T-cell (primary cell): Measurements from ENCODE around the gene CLCN2. TPM values are rescaled to one million over a fixed set of nuclear protein-coding genes. Genes with fewer than 3 reads are reported as not detected.

Experiments
- ATAC-seq, 4 experiments: fragments of 200-7000 bp in 3 of 4; fragments of 150-1000 bp in 1 of 4; cut with Tn5 transposase; replicated peaks in 1 of 4; 1 replicate in 3 of 4; 2 replicates in 1 of 4; pipeline ENCODE4 v1.10.0; 2021; ENCODE audit warnings: moderate library complexity in 3 of 4, mild to moderate bottlenecking in 2 of 4, moderate number of reproducible peaks in 1 of 4
- CTCF ChIA-PET, 2 donors: fragments of 300-600 bp; sonication (Branson Sonifier 250); formaldehyde crosslinking; loops; one replicate each; lab custom pipeline; 2022; ENCODE audit warnings: antibody characterized with exemption in 2 of 2; lab: Charles Lee
- POLR2A ChIA-PET, 2 donors: fragments of 300-600 bp; sonication (Branson Sonifier 250); formaldehyde crosslinking; loops; one replicate each; lab custom pipeline; 2022; ENCODE audit warnings: antibody characterized with exemption in 2 of 2; lab: Charles Lee
- DNase-seq, 35 experiments: peaks; one replicate each; pipeline versions ENCODE4 v3.0.0 to v3.0.0-alpha.2; 2013 to 2023
- H3K27ac ChIP-seq: one replicate; pipeline ENCODE4 v1.5.1; 2013; ENCODE audit warnings: low read length
- H3K27me3 ChIP-seq, 2 experiments: replicated peaks in 1 of 2; 1 replicate in 1 of 2; 2 replicates in 1 of 2; pipeline versions ENCODE4 v1.6.1 to v1.7.0; 2013; ENCODE audit warnings: low read length in 1 of 2, mixed read lengths in 1 of 2; ENCODE audit not compliant: control insufficient read depth in 2 of 2, insufficient read depth in 2 of 2; ENCODE audit errors: extremely low read depth in 1 of 2
- H3K36me3 ChIP-seq, 2 donors: 1 replicate in 1 of 2; 2 replicates in 1 of 2; pipeline versions ENCODE4 v1.6.1 to v1.7.0; 2013; ENCODE audit warnings: low read length in 1 of 2; ENCODE audit not compliant: control insufficient read depth in 2 of 2, insufficient read depth in 1 of 2; ENCODE audit errors: extremely low read depth in 1 of 2
- H3K4me1 ChIP-seq, 2 experiments: 1 replicate in 1 of 2; 2 replicates in 1 of 2; pipeline versions ENCODE4 v1.6.1 to v1.7.0; 2013; ENCODE audit warnings: low read length in 2 of 2, mixed read lengths in 1 of 2; ENCODE audit not compliant: insufficient read depth in 2 of 2, control insufficient read depth in 1 of 2; ENCODE audit errors: extremely low read depth in 1 of 2
- H3K4me3 ChIP-seq, 2 donors: 1 replicate in 1 of 2; 2 replicates in 1 of 2; pipeline versions ENCODE4 v1.5.1 to v1.7.0; 2013; ENCODE audit warnings: mild to moderate bottlenecking in 2 of 2, low read length in 1 of 2, moderate library complexity in 1 of 2; ENCODE audit not compliant: control insufficient read depth in 1 of 2; ENCODE audit errors: extremely low read depth in 1 of 2
- H3K9me3 ChIP-seq: 2 replicates; pipeline ENCODE4 v1.7.0; 2013
- H3K27ac Mint-ChIP-seq, 2 donors: one replicate each; pipeline ENCODE4 v1.8.0; 2020 to 2021; ENCODE audit warnings: mild to moderate bottlenecking in 2 of 2, mixed read lengths in 2 of 2
- H3K27me3 Mint-ChIP-seq, 2 donors: one replicate each; pipeline ENCODE4 v1.8.0; 2021 to 2022; ENCODE audit warnings: mixed read lengths in 2 of 2
- H3K36me3 Mint-ChIP-seq: one replicate; pipeline ENCODE4 v1.8.0; 2021; ENCODE audit warnings: mixed read lengths
- H3K4me1 Mint-ChIP-seq, 3 donors: one replicate each; pipeline ENCODE4 v1.8.0; 2020 to 2022; ENCODE audit warnings: mixed read lengths in 3 of 3, mild to moderate bottlenecking in 1 of 3
- H3K4me3 Mint-ChIP-seq, 3 donors: one replicate each; pipeline ENCODE4 v1.8.0; 2020 to 2022; ENCODE audit warnings: mild to moderate bottlenecking in 3 of 3, mixed read lengths in 3 of 3, moderate library complexity in 3 of 3
- H3K9me3 Mint-ChIP-seq, 3 donors: one replicate each; pipeline ENCODE4 v1.8.0; 2020 to 2022; ENCODE audit warnings: mixed read lengths in 3 of 3
- WGBS: methylation state at CpG from one replicate; pipeline ENCODE4 v1.1.5; 2013; ENCODE audit warnings: missing lambda C conversion rate; ENCODE audit not compliant: insufficient coverage; 5-methylcytosine and 5-hydroxymethylcytosine counted together
- total RNA-seq, 35 experiments: library from RNA in 6 of 35; stranded (reverse) in 6 of 35; fragments of 120-200 nt in 1 of 35; gene quantifications; one replicate each; pipeline versions ENCODE4 v1.2.1 to v1.2.4 and lab custom pipeline; 2013 to 2026

The CLCN2 gene
- total RNA-seq, 5 donors from 2014 or later (not counting 1 experiment from before 2014, with no cell fraction given) = 3.2 to 5.9 (median 4.6) TPM

DNA sequence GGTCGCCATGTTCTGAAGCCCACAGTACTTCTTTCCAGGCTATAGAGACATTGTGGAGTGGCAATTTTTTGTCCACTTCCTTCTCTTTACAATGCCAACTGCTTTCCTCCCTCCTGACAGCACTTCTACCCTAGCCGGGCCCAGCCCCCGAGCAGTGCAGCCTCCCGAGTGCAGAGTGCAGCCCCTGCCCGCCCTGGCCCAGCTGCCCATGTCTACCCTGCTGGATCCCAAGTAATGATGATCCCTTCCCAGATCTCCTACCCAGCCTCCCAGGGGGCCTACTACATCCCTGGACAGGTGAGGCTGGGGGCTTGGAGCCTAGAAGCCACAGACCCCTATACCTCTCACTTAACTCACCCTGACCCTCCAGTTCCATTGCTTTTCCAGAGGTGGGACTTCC, 44.2 kb downstream of the CLCN2 start:
- Mint-ChIP-seq H3K9me3 (no peaks in the 10 kb centered on the region), H3K36me3 (peaks cover 28% of the 10 kb centered on the region), H3K27me3 (no peaks in the 10 kb centered on the region), H3K27ac (peak overlapping the region; percentile 53 to 88), H3K4me3 (peak overlapping the region; percentile 18 to 39 (median 31)), H3K4me1 (peaks cover 31 to 36% (median 33%) of the 10 kb centered on the region in 3 donors)
- no peak for DNase-seq
- ChIA-PET POLR2A (no interaction called here), CTCF (no interaction called here)
- H3K9me3 ChIP-seq = no peaks in the 10 kb centered on the region
- H3K27me3 ChIP-seq = no peaks in the 10 kb centered on the region
- ATAC-seq = no peak
- H3K4me1 ChIP-seq = peaks cover 2 to 37% of the 10 kb centered on the region in 2 experiments
- WGBS = 88% methylated on average over 3 of the region's 5 CpGs
- H3K36me3 ChIP-seq = peaks cover 10 to 43% of the 10 kb centered on the region in 2 donors
- no peak overlapping the region for H3K27ac ChIP-seq
- H3K4me3 ChIP-seq = no peak overlapping the region

DNA sequence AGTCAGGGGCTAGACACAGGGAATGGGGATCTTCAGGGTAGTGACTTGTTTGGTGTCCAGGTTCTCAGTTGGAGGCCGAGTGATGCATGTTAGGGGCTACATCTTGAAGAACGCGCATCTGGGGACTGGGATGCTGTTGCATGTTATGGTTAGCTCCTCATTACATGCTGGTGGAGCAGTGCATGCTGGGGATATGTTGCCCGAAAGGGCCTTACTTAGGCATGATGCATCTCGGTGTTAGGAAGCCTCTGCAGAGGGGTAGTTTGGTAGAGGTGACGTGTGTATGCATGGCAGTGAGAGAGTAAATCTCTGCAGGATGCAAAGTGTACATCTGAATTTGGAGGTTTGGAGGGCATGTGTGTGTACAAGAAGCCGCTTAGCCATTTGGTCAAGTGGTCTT, 44.6 kb downstream of the CLCN2 start:
- peak overlapping the region; percentile 59 to 85 (median 75) for H3K4me3 Mint-ChIP-seq
- H3K9me3 Mint-ChIP-seq = no peaks in the 10 kb centered on the region
- H3K4me1 ChIP-seq = peaks cover 2 to 37% of the 10 kb centered on the region in 2 experiments
- H3K27ac ChIP-seq = peak overlapping the region; percentile 94
- DNase-seq (peak in 1 of 35 experiments; percentile 19), ATAC-seq (no peak)
- no peaks in the 10 kb centered on the region for H3K27me3 Mint-ChIP-seq
- CTCF ChIA-PET = no interaction called here
- H3K4me3 ChIP-seq = no peak overlapping the region
- H3K9me3 ChIP-seq = no peaks in the 10 kb centered on the region
- H3K27ac Mint-ChIP-seq = peak overlapping the region; percentile 84 to 88
- peaks cover 28% of the 10 kb centered on the region for H3K36me3 Mint-ChIP-seq
- peaks cover 7 to 39% of the 10 kb centered on the region in 2 donors for H3K36me3 ChIP-seq
- 83% methylated on average over 6 of the region's 7 CpGs for WGBS
- POLR2A ChIA-PET = interaction anchor here in 1 of 2 donors (1.0 kb wide), 1 partner anchor 136 kb away, joined by 3 read pairs; no protein-coding TSS in a partner anchor
- no peaks in the 10 kb centered on the region for H3K27me3 ChIP-seq
- peaks cover 31 to 36% (median 33%) of the 10 kb centered on the region in 3 donors for H3K4me1 Mint-ChIP-seq

DNA sequence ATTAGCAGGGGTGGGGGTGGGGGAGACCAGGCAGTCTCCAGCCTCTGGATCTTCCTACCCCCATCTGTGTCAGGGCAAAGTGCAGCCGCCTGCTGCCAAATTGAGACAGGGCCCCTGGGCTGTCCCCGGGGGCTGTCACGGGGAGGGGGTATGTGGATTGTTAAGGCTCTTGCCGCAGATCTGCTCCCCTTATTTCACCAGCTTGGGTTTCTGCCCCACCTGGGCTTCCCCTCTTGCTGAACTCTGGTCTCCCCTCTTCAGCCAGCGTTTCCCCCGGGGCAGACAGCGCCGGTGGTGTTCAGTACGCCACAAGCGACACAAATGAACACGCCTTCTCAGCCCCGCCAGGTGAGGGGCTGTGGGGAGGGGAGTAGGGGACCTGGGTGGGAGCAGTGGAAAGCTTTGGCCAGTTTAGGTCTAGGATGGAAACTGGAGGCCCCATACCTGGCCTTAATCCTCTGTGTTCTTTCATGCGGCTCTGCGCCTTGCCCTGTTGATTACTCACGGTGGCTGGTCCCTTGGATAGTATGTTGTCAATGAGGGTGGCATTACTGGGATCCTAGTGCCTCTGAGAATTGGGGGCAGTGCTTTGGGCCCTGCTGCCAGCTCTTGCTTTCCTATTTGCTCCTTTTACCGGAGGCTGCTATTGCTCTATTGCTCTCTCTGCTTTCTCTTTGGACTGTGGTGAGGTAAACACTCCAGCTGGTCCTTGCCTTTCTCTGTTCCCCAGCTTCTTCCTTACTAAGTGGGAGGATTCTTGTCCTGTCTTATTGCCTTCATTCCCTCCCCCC, 45.3 kb downstream of the CLCN2 start:
- Mint-ChIP-seq H3K4me1 (peaks cover 31 to 36% (median 33%) of the 10 kb centered on the region in 3 donors), H3K9me3 (no peaks in the 10 kb centered on the region), H3K4me3 (peak overlapping the region; percentile 59 to 85 (median 75)), H3K27ac (peak overlapping the region; percentile 84 to 88), H3K27me3 (no peaks in the 10 kb centered on the region), H3K36me3 (peaks cover 21% of the 10 kb centered on the region)
- H3K4me1 ChIP-seq = peaks cover 2 to 37% of the 10 kb centered on the region in 2 experiments
- H3K36me3 ChIP-seq = peaks cover 5 to 32% of the 10 kb centered on the region in 2 donors
- H3K4me3 ChIP-seq = peak overlapping the region in 1 of 2 donors; percentile 74
- peak overlapping the region; percentile 94 for H3K27ac ChIP-seq
- ChIA-PET CTCF (interaction anchor here (0.6 kb wide), 2 partner anchors 93 to 227 kb away, joined by 3 to 5 read pairs; no protein-coding TSS in a partner anchor), POLR2A (interaction anchor here (0.6 to 1.0 kb wide), 2 partner anchors 125 to 135 kb away, joined by 3 read pairs; no protein-coding TSS in a partner anchor)
- DNase-seq (peak in 3 of 35 experiments; percentile 9 to 25 (median 17)), ATAC-seq (no peak)
- WGBS = 53% methylated on average over 3 of the region's 16 CpGs
- no peaks in the 10 kb centered on the region for H3K27me3 ChIP-seq
- H3K9me3 ChIP-seq = no peaks in the 10 kb centered on the region

DNA sequence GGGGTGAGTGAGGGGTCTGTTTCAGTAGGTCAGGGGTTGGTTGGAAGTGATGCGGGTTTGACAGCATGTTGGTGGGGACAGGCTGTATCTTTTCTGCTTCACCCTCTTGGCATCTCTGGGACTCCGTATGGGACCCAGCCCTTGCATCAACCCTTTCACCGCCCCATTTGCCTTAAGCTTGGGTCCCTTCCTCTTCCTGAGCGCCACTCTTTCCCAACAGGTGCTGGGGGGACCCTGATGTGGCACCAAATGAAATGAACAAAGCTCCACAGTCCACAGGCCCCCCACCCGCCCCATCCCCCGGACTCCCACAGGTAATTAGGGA, 45.9 kb downstream of the CLCN2 start:
- ChIA-PET POLR2A (interaction anchor here (0.6 to 0.7 kb wide), 2 partner anchors 181 to 304 kb away, joined by 3 read pairs; no protein-coding TSS in a partner anchor), CTCF (interaction anchor here in 1 of 2 donors (0.6 kb wide), 1 partner anchor 227 kb away, joined by 5 read pairs; no protein-coding TSS in a partner anchor)
- H3K27ac Mint-ChIP-seq = peak overlapping the region; percentile 88 to 95
- Histone ChIP-seq H3K4me1 (peaks cover 2 to 37% of the 10 kb centered on the region in 2 experiments), H3K27me3 (no peaks in the 10 kb centered on the region), H3K9me3 (no peaks in the 10 kb centered on the region), H3K27ac (peak overlapping the region; percentile 94), H3K4me3 (peak overlapping the region; percentile 55 to 74), H3K36me3 (peaks cover 2 to 26% of the 10 kb centered on the region in 2 donors)
- no peak for ATAC-seq
- peaks cover 15% of the 10 kb centered on the region for H3K36me3 Mint-ChIP-seq
- no peak for DNase-seq
- H3K27me3 Mint-ChIP-seq = no peaks in the 10 kb centered on the region
- peak overlapping the region; percentile 59 to 85 (median 75) for H3K4me3 Mint-ChIP-seq
- WGBS = 10% methylated on average over 2 of the region's 6 CpGs
- H3K9me3 Mint-ChIP-seq = no peaks in the 10 kb centered on the region
- peaks cover 31 to 36% (median 33%) of the 10 kb centered on the region in 3 donors for H3K4me1 Mint-ChIP-seq

DNA sequence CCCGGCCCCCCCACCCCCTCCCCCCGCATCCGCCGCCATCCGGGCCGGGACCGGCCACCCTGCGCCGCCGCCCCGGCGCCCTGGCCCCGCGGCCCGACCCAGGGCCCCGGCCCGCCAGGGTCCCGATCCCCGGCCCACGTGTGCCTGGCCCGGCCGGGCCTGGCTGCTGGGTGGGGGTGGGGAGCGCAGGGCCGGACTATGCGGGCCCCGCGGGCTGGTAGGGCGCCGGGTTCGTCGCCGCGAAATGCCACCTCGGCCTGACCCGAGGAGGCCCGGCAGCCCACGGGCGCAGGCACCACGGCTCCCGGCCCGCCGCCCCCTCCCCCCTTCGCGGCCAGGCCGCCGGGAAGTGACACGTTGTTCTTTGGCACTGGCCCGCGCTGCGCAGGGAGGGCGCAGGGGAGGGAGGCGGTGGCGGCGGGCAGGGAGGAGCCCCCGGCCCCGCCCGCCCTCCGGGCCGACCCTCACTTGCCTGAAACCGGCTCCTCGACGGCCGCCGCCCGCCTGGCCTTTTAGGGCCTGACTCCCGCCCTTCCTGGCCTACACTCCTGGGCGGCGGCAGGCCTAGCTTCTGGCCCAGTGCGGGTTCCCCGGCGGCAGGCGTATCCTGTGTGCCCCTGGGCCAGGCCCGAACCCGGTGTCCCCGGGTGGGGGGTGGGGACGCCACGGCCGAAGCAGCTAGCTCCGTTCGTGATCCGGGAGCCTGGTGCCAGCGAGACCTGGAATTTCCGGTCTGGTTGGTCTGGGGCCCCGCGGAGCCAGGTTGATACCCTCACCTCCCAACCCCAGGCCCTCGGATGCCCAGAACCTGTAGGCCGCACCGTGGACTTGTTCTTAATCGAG, 46.5 kb downstream of the CLCN2 start:
- peak; percentile 64 to 68 (median 66) for ATAC-seq
- H3K27me3 Mint-ChIP-seq = no peaks in the 10 kb centered on the region
- peak overlapping the region; percentile 78 to 85 (median 79) for H3K4me3 Mint-ChIP-seq
- peaks cover 2 to 37% of the 10 kb centered on the region in 2 experiments for H3K4me1 ChIP-seq
- peaks cover 2 to 21% of the 10 kb centered on the region in 2 donors for H3K36me3 ChIP-seq
- peaks cover 14% of the 10 kb centered on the region for H3K36me3 Mint-ChIP-seq
- under 1% methylated on average over 68 of the region's 89 CpGs for WGBS
- DNase-seq = peak; percentile 32 to 81 (median 65)
- no peaks in the 10 kb centered on the region for H3K9me3 Mint-ChIP-seq
- peaks cover 31 to 36% (median 33%) of the 10 kb centered on the region in 3 donors for H3K4me1 Mint-ChIP-seq
- peak overlapping the region; percentile 88 to 95 for H3K27ac Mint-ChIP-seq
- ChIA-PET CTCF (interaction anchor here in 1 of 2 donors (0.6 kb wide), 2 partner anchors 157 to 228 kb away, joined by 4 to 5 read pairs; no protein-coding TSS in a partner anchor), POLR2A (interaction anchor here (0.6 to 0.7 kb wide), 3 partner anchors 15 to 303 kb away, joined by 3 to 10 read pairs (median 3); no protein-coding TSS in a partner anchor)
- peak overlapping the region; percentile 94 for H3K27ac ChIP-seq
- H3K9me3 ChIP-seq = no peaks in the 10 kb centered on the region
- H3K4me3 ChIP-seq = peak overlapping the region; percentile 55 to 74
- H3K27me3 ChIP-seq = no peaks in the 10 kb centered on the region
